Spinal cord (tissue), 10 donors: ENCODE measurements around the gene ASCL5. TPM values are rescaled to one million over a fixed set of nuclear protein-coding genes. Genes with fewer than 3 reads are reported as not detected.

Experiments
- DNase-seq, 6 donors: peaks; one replicate each; pipeline versions ENCODE4 v3.0.0 to v3.0.0-alpha.2; 2013 to 2015; ENCODE audit warnings: low spot score in 6 of 6, low read depth in 4 of 6
- H3K27ac ChIP-seq: one replicate; pipeline ENCODE4 v1.5.1; 2013; ENCODE audit warnings: low read depth, low read length, control low read depth
- H3K27me3 ChIP-seq: one replicate; pipeline ENCODE4 v1.6.1; 2013; ENCODE audit warnings: low read length; ENCODE audit not compliant: control insufficient read depth, insufficient read depth
- H3K36me3 ChIP-seq: one replicate; pipeline ENCODE4 v1.6.1; 2013; ENCODE audit warnings: low read length; ENCODE audit not compliant: control insufficient read depth, insufficient read depth
- H3K4me1 ChIP-seq: one replicate; pipeline ENCODE4 v1.6.1; 2013; ENCODE audit warnings: low read length; ENCODE audit not compliant: control insufficient read depth, insufficient read depth
- H3K4me3 ChIP-seq: one replicate; pipeline ENCODE4 v1.5.1; 2013; ENCODE audit warnings: low read depth, low read length, control low read depth
- H3K9me3 ChIP-seq: one replicate; pipeline ENCODE4 v1.6.1; 2013; ENCODE audit warnings: low read length; ENCODE audit not compliant: control insufficient read depth, insufficient read depth
- WGBS: methylation state at CpG from one replicate; pipeline ENCODE4 v1.1.5; 2013; ENCODE audit warnings: missing lambda C conversion rate; ENCODE audit not compliant: insufficient coverage; 5-methylcytosine and 5-hydroxymethylcytosine counted together
- polyA plus RNA-seq, 2 donors: library from polyadenylated mRNA; unstranded; fragments of 120-200 nt; gene quantifications; one replicate each; pipeline ENCODE4 v1.2.1, GENCODE V29; 2013; ENCODE audit not compliant: insufficient read length in 2 of 2
- total RNA-seq, 2 donors: library from RNA; depleted of rRNA in 1 of 2; stranded (reverse); fragments of 120-200 nt in 1 of 2; fragments of >200 nt in 1 of 2; gene quantifications; one replicate each; pipeline versions ENCODE4 v1.2.3 to v1.2.4, GENCODE V29; 2013 to 2014
- donor health status: healthy.

ASCL5 gene
- total and polyA plus RNA-seq, 4 donors, result 0.17 to 1.3 (median 0.95) TPM; not detected in 1

DNA sequence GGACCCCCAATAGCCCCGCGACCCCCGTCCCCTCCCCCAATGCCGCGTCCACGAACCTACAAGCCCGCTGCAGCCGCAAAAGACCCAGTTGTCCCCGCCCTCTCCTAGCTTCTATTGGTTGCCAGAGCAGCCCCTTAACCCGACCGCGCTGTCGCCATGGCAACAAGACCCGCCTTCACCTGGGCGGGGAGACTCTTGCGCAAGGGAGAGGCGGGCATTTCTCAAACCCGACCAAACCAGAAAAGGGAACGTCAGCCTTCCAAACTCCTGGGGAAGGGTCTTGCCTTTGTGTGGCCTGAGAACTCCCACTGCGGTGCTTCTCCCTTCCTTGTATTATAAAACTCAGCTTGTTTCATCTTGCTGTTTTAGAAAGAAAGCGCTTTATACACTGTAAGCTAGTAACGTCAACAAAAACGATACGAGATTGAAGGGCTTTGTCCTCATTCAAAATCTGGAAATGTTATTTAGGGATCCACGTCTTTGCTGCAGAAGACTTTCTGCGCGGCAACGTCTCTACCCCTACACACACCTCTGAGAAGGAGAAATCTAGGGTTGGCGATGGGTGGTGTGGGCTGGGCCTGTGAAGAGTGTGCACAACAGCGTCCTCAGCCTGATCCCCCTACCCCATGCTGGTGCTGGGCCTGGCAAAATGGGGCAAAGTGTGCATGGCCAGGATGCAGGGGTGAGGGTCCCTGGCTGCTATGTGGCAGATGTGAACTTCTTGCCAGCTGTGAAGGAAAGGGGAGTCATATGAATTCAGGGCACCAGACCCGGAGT lies 27.6 kb upstream of the ASCL5 start, which contains the start of gene TMEM9:
Gene TMEM9, minus strand, starts transcription at position 86 of the 777 bp plus-strand sequence. CDS start 551 bp downstream, outside the sequence.
- H3K9me3 ChIP-seq, result no peaks in the 10 kb centered on the region
- WGBS, result under 1% methylated on average over 23 of the region's 31 CpGs
- peaks cover 12% of the 10 kb centered on the region for H3K4me1 ChIP-seq
- peaks cover 13% of the 10 kb centered on the region for H3K36me3 ChIP-seq
- H3K4me3 ChIP-seq, result peak within 1 kb of the TSS; percentile 82
- DNase-seq, result peak; percentile 97 to 100 (median 98)
- peak within 1 kb of the TSS; percentile 34 for H3K27ac ChIP-seq
- no peaks in the 10 kb centered on the region for H3K27me3 ChIP-seq

DNA sequence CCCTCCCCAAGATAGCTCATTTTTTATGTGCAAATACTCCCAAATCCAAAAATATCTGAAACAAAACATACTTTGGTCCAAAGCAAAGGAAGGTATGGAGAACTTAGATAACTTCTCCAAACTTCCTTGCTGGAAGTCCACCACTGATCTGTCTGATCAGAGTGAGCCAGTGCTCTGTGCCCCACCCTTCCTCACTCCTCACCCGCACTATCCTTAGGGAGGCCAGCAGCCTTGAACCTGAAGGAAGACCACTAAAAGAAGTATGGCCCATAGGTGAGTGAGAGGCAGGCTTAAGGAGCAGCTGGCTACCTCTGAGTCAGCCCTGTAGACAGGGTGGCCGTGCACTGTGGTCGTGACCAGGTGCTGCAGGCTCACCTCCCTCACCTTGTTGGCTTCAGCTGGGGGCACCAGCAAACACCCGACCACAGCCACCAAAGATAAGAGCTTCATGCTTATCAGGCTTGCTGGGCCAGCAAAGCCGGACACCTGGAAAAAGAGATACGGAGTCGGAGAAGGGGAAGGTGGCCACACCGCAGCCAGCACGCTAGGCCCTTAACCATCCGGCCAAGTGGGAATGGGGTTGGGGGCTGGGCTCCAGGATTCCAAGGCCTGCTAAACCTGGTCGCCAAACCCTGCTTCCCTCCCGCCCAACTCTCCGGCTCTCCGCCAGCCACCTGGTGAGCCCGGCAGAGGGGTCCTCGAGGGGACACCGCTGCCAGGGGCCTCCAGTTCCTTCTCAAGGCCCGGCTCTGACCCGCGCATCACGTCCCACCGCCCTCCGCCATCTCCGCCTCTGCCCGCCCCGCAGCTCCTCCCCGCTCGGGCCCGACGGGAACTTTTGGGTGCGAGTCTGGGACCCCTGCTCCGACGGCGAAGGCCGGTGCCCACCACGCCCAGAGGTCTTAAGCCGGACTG lies 26.7 kb upstream of the ASCL5 start:
- DNase-seq, result peak in 2 of 6 donors; percentile 28 to 39
- no peak overlapping the region for H3K27ac ChIP-seq
- 0% methylated on average over 34 of the region's 37 CpGs for WGBS

DNA sequence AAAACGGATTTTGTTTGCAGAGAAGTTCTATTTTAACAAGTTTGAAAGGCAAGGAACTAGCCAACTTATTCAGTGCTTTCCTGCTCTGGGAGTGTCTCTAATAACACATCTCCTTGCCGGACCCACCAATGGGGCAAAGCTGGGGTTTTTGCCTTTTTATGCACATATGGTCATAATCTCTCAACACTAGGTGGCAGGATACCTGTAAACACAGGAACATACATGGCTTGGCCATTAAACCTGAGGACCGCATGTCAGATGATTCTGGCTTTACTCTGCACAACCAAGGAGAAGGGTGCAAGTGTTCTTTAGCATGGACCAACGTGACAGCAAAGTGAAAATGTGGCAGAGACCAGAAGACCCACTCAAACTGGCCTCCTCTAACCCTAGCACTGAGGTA lies 22.4 kb upstream of the ASCL5 start:
- peak in 1 of 6 donors; percentile 71 for DNase-seq
- Histone ChIP-seq H3K27me3 (no peaks in the 10 kb centered on the region), H3K4me3 (no peak overlapping the region), H3K9me3 (no peaks in the 10 kb centered on the region), H3K4me1 (peaks cover 5% of the 10 kb centered on the region), H3K36me3 (peaks cover 57% of the 10 kb centered on the region), H3K27ac (no peak overlapping the region)
- WGBS, result 97% methylated on average over 3 of the region's 4 CpGs

More for the DNA sequence above, 26.7 kb upstream of the ASCL5 start:
- H3K4me1 ChIP-seq, result peaks cover 12% of the 10 kb centered on the region
- peak overlapping the region; percentile 82 for H3K4me3 ChIP-seq
- H3K9me3 ChIP-seq, result no peaks in the 10 kb centered on the region
- H3K36me3 ChIP-seq, result peaks cover 18% of the 10 kb centered on the region
- H3K27me3 ChIP-seq, result no peaks in the 10 kb centered on the region

DNA sequence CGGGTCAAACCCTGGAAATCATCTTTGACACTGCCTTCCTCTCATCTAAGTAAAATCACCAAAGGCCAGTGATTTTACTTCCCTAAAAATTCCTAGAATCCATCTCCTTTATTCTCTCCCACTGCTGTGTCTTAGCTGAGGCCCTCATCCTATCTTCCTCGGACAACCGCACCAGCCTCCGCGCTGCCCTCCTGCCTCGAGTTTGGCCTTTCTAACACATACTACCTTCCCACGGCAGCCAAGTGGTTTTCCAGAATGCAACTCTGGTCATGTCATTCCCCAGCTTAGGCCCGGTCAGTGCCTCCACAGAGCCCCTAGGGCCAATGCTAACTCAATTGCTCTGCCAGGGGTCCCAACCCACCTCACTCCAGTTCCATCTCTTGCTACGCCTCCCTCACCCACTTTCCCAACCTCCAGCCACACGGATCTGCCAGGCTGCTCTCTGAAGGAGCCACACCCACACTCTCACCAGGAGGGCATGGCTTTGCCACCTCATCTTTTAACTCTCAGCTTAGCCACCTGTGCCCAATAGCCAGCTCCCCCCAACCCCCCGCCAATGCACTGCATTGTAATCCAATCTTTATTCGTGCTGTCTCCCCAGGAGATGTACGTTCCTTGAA lies 20.5 kb upstream of the ASCL5 start:
- WGBS, result 92% methylated on average over 13 of the region's 13 CpGs
- DNase-seq, result no peak

DNA sequence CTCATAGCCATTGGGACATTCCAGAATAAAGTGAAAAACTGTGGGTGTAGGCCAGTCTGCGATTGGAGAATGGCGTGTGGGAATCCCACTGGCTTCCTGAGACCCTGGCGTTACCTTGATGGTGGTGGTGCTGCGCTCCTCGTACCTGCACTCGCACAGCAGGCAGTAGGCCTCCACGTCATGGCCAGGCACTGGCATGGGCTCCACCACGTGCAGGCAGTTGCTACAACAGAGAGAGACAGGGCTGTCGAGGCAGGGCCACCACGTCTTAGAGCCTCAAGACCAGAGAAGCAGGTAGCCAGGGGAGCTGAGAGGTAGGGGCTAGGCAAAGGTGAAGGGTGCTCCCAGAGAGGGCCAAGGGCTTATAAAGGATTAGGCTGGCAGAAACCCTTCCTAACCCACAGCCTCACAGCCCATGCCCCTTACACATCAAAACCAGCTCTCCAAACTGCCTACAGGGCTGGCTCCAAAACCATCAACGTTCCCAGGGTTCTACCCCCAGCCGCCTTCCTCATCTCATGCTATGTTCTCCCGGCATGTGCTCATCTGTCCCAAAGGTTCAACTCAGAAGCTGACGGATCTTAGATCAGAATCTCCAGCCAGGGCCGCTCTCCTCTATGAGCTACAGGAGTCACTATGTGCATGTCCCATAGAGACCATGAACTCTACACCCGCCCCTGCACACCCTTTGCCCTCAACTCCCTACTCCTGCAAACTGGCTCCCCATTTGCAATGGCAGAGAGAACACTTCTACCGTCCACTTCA lies 19.8 kb upstream of the ASCL5 start:
- WGBS, result 88% methylated on average over 16 of the region's 17 CpGs
- peaks cover 80% of the 10 kb centered on the region for H3K36me3 ChIP-seq
- no peak overlapping the region for H3K4me3 ChIP-seq
- H3K9me3 ChIP-seq, result no peaks in the 10 kb centered on the region
- no peaks in the 10 kb centered on the region for H3K27me3 ChIP-seq
- H3K4me1 ChIP-seq, result peaks cover 5% of the 10 kb centered on the region
- H3K27ac ChIP-seq, result no peak overlapping the region
- no peak for DNase-seq

More for the DNA sequence above, 20.5 kb upstream of the ASCL5 start:
- H3K27me3 ChIP-seq, result no peaks in the 10 kb centered on the region
- no peak overlapping the region for H3K27ac ChIP-seq
- H3K4me3 ChIP-seq, result no peak overlapping the region
- peaks cover 3% of the 10 kb centered on the region for H3K4me1 ChIP-seq
- peaks cover 76% of the 10 kb centered on the region for H3K36me3 ChIP-seq
- no peaks in the 10 kb centered on the region for H3K9me3 ChIP-seq

DNA sequence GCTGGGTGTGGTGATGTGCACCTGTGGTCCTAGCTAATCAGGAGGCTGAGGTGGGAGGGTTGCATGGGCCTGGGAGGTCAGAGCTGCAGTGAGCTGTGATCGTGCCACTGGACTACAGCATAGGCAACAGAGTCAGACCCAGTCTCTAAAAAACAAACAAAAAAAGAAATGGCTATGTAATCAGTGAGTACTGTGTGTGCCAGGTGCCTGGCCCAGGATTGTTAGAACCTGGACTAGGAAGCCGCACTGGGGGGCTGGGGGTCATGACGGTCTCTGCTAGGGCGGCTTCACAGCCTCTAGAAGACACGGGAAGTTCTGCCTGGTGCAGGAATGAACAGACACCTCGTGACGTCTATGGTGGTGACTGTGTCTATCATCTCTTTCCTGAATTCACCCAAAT lies 18.8 kb upstream of the ASCL5 start:
- 100% methylated on average over 2 of the region's 7 CpGs for WGBS
- no peak for DNase-seq
- H3K4me3 ChIP-seq, result no peak overlapping the region
- peaks cover 85% of the 10 kb centered on the region for H3K36me3 ChIP-seq
- H3K9me3 ChIP-seq, result no peaks in the 10 kb centered on the region
- peaks cover 5% of the 10 kb centered on the region for H3K4me1 ChIP-seq
- no peaks in the 10 kb centered on the region for H3K27me3 ChIP-seq
- no peak overlapping the region for H3K27ac ChIP-seq

DNA sequence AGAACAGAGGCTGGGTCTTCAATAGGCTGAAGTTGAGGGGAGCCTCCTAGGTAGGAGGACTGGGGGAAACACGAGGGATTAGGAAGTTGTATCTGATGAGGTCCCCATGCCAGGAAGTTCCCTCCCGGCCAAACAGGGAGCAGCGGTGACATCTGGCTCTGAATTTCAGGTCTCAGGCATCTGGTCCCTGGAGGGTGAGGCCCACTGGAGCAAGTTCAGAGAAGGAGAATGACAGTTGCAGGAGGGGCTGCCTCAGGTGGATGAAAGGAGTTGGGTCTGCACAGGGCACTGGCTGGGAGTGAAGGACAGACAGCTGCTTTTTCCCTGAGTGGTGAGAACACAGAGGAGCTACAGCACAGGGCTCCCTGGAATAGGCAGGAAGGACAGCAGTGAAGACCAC lies 18.1 kb upstream of the ASCL5 start:
- 89% methylated on average over 3 of the region's 3 CpGs for WGBS
- H3K4me1 ChIP-seq, result peaks cover 5% of the 10 kb centered on the region
- H3K9me3 ChIP-seq, result no peaks in the 10 kb centered on the region
- no peak overlapping the region for H3K27ac ChIP-seq
- DNase-seq, result no peak
- H3K4me3 ChIP-seq, result no peak overlapping the region
- H3K27me3 ChIP-seq, result no peaks in the 10 kb centered on the region
- H3K36me3 ChIP-seq, result peaks cover 90% of the 10 kb centered on the region

DNA sequence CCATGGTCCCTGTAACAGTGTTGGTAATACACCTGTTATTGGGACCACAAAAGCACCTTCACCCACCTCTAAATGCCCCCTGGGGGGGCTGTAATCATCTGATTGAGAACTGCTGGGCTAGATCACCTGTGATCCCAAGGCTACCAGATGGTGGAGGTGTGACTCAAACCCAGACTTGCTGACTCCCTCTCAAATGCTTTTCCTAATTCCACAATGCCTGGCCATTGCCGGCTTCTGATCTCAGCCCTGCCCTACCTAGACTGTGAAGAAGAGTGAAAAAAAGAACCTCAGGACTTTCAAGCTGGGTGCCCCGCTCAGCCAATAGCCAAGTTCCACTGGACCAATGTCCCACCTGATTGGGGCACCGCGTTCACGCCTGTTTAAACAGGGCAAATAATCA lies 17.7 kb upstream of the ASCL5 start:
- no peak overlapping the region for H3K27ac ChIP-seq
- no peak for DNase-seq
- no peak overlapping the region for H3K4me3 ChIP-seq
- WGBS, result 92% methylated on average over 2 of the region's 5 CpGs
- no peaks in the 10 kb centered on the region for H3K27me3 ChIP-seq
- H3K9me3 ChIP-seq, result no peaks in the 10 kb centered on the region
- peaks cover 5% of the 10 kb centered on the region for H3K4me1 ChIP-seq
- H3K36me3 ChIP-seq, result peaks cover 92% of the 10 kb centered on the region
